Activated naive CD4-positive, alpha-beta T cell treated with Interleukin-2 at 50 U/mL for 16 hours (primary cell): Measurements from ENCODE around the gene ARHGAP10.
"Not testable (repeated sequence)": the region's sequence is repeated elsewhere in the genome, so short reads cannot be mapped to it uniquely, and the experiment has no call there.

Source experiments
- DNase-seq: peaks from one replicate; pipeline ENCODE4 v3.0.0-alpha.2; 2020

Gene ARHGAP10

DNA sequence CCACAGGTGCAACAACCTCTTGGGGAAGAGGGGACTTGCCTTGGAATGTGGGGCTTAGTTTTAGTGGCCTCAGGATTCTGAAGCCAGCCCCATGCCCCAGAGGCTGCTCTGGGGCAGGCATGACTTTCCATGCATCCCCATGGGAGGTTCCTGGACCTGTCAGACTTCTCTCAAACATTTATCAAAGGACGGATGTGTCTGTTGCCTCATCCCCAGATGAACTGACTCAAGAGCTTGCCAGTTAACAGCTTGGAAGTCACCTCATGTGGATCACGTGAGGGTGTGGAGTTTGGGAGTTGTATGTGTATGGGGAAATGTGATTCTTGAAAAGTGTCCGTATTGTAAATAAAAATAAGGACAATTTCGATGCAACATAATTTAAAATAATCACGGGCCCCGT is 341.5 kb downstream of the ARHGAP10 start:
- no peak for DNase-seq

GRCh38 chr4:148074462-148074861 is 342.6 kb downstream of the ARHGAP10 start:
- no peak for DNase-seq

DNA sequence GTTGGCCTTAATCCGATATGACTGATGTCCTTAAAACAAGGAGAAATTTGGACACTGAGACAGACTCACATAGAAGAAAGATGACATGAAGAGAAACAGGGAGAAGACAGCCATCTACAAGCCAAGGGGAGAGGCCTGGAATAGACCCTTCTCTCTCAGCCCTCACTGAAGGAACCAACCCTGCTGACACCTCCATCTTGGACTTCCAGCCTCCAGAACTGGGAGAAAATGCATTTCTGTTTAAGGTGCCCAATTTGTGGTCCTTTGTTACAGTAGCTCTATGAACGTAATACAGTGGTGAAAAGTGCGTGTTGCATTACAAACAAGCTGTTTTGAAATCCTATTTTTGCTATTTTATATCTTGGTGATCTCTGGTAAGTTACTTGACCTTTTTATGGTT is 343.6 kb downstream of the ARHGAP10 start:
- no peak for DNase-seq

- DNase-seq = no peak
Observed at GRCh38 chr4:148076964-148077363, 345.1 kb downstream of the ARHGAP10 start.

DNA sequence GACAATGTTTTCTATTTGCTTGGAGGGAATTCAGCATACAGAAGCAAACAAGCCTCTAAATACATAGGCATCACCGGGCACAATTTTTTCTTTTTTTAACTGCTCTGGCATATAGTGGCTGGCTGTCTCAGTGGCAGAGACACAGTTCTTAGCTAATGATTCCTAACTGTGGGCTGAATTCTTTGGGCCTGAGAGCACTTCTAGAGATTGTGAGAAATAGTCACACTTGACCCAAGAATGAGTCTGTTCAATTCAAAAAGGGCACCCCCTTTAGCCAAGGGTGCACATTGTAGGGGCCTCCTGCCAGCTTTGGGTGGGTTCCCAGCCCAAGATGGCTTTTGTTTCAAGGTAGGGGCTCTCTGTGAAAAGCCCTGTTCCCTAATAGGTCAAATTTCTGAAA is 345.7 kb downstream of the ARHGAP10 start:
- DNase-seq = no peak

DNA sequence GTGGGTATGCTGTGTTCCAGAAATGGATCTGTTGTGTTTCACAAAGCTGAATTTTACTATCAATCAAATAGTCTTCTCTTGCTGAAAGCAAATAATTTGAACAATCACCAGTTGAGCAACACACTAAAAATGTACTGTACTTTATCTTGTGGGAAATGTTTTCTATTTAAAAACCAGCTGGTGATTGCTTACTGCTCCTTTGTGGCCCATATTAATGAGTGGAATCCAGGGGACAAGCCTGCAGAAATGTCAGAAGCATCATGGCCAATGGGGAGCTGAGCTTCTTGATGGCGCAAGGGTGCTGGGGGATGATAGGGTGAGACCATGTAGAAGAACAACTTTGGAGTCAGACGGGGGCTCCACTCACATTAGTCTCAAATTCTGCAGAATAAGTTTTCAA is 346.2 kb downstream of the ARHGAP10 start:
- no peak for DNase-seq

- no peak for DNase-seq
Observed at GRCh38 chr4:148079961-148080360, 348.1 kb downstream of the ARHGAP10 start.

GRCh38 chr4:148081267-148081666 is 349.4 kb downstream of the ARHGAP10 start:
- DNase-seq = no peak

DNA sequence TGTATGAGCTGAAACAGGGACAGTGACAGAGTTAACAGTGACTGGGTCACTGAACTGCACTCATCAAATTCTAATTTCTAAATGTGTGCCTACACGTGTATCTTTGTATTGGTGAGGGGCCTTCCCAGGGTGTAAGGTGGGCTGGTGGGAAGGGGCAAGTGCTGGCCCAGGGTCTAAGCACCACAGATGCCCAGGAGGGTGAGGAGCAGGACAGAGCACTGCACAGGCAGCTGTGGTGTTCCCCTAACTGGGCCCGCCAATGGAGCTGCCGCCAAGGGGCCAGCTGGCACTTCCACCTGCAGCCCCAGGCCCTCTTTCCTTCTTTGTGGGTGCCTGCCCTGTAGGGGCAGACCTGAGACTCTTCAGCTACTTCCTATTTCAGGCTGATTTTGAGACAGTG is 349.9 kb downstream of the ARHGAP10 start:
- DNase-seq = no peak

DNA sequence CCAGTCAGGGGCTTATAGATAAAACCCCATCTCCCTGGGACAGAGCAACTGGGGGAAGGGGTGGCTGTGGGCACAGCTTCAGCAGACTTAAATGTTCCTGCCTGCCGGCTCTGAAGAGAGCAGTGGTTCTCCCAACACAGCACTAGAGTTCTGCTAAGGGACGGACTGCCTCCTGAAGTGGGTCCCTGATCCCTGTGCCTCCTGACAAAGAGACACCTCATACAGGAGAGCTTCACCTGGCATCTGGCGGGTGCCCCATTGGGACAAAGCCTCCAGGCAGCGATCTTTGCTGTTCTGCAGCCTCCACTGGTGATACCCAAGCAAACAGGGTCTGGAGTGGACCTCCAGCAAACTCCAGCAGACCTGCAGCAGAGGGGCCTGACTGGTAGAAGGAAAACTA is 351.2 kb downstream of the ARHGAP10 start:
- DNase-seq = not testable (repeated sequence)

- DNase-seq = no peak
Observed at GRCh38 chr4:148089624-148090023, 357.7 kb downstream of the ARHGAP10 start.

- no peak for DNase-seq
Observed at GRCh38 chr4:148090029-148090428, 358.1 kb downstream of the ARHGAP10 start.

GRCh38 chr4:148090503-148091476 is 358.9 kb downstream of the ARHGAP10 start:
- DNase-seq = no peak

DNA sequence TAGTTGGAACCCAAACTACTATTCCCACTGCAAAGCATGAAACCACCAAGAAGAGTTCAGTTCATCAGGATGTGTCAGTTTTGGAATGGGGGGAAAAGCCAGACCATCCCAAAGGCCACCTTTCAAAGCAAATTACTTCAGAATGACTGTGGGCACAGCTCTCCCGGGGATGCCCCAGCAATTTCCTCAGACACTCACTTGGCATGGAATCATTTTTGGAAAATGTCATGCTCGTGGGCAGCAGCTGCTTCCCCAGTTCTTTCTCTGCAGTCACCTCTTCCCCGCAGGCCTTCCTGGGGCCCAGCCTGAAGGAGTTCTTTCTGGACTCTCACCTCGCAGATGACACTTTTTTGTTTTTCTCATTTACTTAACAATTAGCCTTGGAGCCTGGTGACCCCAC is 360.0 kb downstream of the ARHGAP10 start:
- DNase-seq = no peak

DNA sequence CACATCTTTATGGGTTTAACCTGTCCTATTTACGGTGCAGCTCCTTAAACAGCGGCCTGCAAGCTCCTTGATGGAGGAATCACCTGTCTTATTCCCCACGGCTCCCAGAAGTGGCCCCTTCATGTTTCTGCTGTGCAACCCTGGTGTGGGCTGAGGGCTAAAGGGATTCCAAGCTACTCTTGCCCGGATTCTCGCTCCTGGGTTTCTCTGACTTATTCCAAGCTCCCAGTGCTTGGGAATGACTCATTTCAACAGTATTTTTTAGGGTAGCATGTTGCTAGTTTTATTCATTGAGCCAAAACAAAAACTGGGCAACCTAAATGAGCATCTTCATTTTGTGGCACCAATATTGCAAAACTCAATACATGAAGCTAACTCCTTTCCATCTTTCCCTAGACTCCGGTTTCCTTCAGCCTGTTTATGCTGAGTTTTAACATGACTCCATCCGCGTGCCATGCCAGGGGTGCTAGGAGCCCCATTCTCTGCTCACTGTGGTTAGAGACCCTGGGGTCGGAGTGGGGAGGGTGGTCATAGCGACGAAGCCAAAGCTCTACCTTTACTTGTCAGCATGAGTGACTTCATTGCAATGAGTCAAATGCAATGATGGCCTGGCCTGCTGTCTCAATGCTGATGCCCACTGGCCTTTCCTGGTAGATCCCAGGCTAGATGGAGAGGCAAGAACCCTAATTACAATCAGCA is 360.6 kb downstream of the ARHGAP10 start:
- no peak for DNase-seq

DNA sequence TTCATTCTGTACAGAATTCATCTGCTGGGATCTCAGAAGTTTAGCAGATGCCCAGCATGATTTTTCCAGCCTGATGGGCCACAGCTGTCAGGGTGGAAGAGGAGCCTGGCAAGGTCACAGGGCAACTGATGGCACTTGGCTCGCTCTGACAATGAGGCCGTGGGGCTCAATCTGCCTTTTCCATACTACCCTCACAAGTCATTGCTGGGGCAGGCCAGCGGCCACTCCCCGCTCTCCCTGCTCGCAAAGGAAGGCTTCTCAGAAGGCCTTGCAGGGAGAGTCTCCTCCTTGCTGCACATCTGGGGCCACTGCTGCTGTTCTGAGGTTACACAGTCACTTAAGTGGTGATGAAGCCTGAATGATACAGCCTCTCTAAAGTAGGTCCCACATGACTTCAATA is 361.2 kb downstream of the ARHGAP10 start:
- DNase-seq = no peak

GRCh38 chr4:148094149-148094548 is 362.3 kb downstream of the ARHGAP10 start:
- no peak for DNase-seq

DNA sequence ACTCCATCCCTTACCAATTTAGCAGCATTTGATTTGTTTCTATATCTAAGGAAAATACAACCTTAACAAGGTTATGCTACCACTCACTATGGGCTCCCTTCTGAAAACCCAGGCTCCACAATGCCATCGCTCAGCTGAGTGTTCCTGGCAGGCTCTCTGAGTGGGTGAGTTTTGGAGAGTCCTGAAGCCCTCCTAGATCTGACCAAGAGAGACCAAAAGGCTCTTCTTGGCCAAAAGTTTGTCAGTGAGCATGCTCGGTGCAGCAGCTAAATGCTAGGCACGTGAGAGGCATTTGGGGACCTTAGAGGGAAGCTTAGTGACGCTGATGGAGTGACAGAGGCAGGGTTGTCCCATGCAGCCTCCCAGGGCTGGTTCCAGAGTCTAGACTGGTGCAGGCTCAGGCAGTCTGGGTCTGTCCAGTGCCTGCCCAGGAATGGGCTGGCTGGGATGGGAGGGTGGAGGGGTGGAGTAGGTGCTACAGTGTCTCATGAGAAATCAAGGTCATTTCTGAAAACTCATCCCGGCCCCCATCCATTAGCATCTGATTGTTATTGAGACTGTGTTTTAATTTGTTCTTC is 363.5 kb downstream of the ARHGAP10 start:
- no peak for DNase-seq

DNA sequence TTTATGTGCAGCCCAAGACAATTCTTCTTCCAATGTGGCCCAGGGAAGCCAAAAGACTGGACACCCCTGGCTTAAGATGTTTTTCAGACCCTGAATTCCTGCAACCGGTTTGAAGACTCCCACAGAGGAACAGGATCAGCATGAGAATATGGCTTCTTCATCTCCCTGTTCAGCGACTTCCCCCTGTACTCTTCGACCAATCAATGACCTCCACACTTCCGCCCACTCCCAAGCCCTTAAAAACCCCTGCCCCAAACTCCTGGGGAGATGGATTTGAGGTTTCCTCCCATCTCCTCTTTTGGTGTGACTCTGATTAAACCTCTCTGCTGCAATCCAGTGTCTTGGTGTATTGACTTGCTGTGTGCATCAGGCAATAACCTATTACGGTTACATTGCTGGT is 365.9 kb downstream of the ARHGAP10 start:
- no peak for DNase-seq

DNA sequence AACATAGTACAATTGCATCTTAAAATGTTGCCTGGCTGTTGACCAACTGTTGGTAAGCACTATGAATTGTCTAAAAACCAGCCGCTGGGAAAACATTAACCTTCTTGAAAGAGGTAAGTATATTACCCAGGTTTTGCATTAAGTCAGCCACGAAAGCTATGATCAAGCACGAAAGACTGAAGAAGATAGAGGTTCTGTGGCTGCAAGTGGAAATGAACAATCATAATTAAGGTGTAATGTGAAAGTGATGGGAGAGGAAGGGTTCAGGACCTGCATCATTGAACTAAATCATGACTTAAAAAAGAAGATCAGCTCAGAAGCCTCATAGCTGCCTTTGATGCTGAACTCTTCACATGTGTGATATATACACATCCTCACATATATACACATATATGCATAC is 369.3 kb downstream of the ARHGAP10 start:
- no peak for DNase-seq

GRCh38 chr4:148101790-148102189 is 369.9 kb downstream of the ARHGAP10 start:
- DNase-seq = no peak

DNA sequence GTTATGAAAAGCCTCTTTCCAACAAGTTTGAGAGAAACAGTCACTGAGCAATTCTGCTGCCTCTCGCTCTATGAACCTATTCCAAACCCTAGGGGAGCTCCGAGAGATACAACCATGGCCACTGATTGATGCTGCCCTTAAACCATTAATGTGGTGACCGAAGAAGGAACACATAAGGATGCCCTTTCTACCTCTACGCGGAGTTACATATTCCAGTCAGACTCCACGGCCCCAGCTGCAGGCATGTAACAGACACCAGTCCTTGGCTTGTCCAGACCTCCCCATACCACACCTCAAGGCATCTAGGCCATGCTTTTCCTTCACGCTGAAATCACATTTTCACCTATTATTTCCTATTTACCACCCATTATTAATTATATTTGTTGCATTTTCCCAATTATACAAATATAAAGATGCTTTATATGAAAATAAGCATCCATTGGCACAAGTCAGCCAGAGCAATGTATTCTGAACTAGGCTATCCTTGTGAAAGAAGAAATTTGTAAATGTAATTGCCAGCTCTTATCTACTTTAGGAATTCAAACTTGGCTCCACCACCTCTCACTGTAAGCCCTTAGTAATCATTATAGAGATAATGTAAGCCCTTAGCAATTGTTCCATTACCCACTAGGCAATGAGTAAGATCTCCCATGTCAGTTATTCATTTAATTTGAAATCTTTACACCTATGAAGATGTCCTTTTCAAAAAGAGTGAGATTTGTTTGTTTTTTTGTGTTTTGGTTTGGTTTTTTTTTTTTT is 371.9 kb downstream of the ARHGAP10 start:
- DNase-seq = no peak

DNA sequence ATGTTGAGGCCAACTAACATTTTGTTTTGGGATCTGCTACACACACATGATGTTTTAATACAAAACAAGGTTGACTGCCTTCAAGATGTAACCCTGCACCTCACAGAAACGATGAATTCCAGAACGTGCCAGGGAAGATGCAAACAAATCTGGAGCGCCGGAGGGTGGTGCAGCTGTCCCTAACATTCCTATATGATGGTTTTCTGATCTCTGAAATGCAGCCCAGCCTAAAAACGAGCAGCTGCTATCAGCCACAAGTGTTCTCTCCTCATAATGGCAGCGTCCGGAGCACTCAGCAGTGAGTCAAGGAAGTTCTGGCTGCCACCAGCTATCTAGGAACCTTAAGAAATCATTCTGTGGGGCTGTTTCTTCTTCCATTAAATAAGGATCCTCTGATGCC is 376.9 kb downstream of the ARHGAP10 start:
- no peak for DNase-seq
